CD4-positive, alpha-beta T cell treated with Interleukin-2 at 100 ng/mL for 4 hours (primary cell): ENCODE measurements around the gene MIOX.

Source experiments
- DNase-seq: peaks from one replicate; pipeline ENCODE4 v3.0.0-alpha.2; 2020; ENCODE audit warnings: low spot score

MIOX gene

GRCh38 chr22:50473855-50474671, 12.6 kb upstream of the MIOX start:
- DNase-seq, result peak; percentile 33

- peak; percentile 89 for DNase-seq
These were observed 11.7 kb upstream of the MIOX start, which contains the start of gene SBF1 for GRCh38 chr22:50474710-50475651. Gene SBF1, minus strand, starts transcription at chr22:50475035. Its CDS starts 195 bp downstream, at chr22:50474840.

- no peak for DNase-seq
These were observed 11.0 kb upstream of the MIOX start for GRCh38 chr22:50475652-50476002.

- no peak for DNase-seq
These were observed 9.8 kb upstream of the MIOX start for GRCh38 chr22:50476868-50477267.

- no peak for DNase-seq
These were observed 8.7 kb upstream of the MIOX start for GRCh38 chr22:50477923-50478322.

GRCh38 chr22:50479721-50480120, 6.9 kb upstream of the MIOX start:
- no peak for DNase-seq

- DNase-seq, result no peak
These were observed 5.6 kb upstream of the MIOX start for GRCh38 chr22:50481045-50481439.

GRCh38 chr22:50481440-50482106, 5.1 kb upstream of the MIOX start, which contains the start of gene ADM2:
Gene ADM2, plus strand, starts transcription at chr22:50481543. Its CDS starts 305 bp downstream, at chr22:50481848.
- peak; percentile 58 for DNase-seq

GRCh38 chr22:50482107-50483074, 4.3 kb upstream of the MIOX start:
- no peak for DNase-seq

- no peak for DNase-seq
These were observed 3.6 kb upstream of the MIOX start for GRCh38 chr22:50483106-50483505.

- no peak for DNase-seq
These were observed 3.1 kb upstream of the MIOX start for GRCh38 chr22:50483556-50483955.

GRCh38 chr22:50483977-50484853, 2.4 kb upstream of the MIOX start:
- no peak for DNase-seq

- DNase-seq, result no peak
These were observed 1.2 kb upstream of the MIOX start for GRCh38 chr22:50485221-50486131.

GRCh38 chr22:50487290-50488005, 789 bp downstream of the MIOX start:
- no peak for DNase-seq

- no peak for DNase-seq
These were observed 1.5 kb downstream of the MIOX start for GRCh38 chr22:50488006-50488677.

- DNase-seq, result no peak
These were observed 2.2 kb downstream of the MIOX start for GRCh38 chr22:50488886-50489285.

GRCh38 chr22:50489363-50490243, 2.9 kb downstream of the MIOX start:
- DNase-seq, result no peak
